Measurements from ENCODE around the gene MYO1B.
A peak's percentile ranks its signal among the peaks of the same experiment; 100 is the strongest.

MYO1B gene

GRCh38 chr2:191302459-191303139 lies 57.4 kb downstream of the MYO1B start:
- no peak for DNase-seq (ENCODE audit: low read depth, low spot score)
- peak; percentile 44 for TF ChIP-seq CTCF (IDR thresholded peaks at IDR 0.05; ENCODE audit: low read depth, low read length)
- H3K4me3 ChIP-seq (ENCODE audit: low read depth, low read length): no peak overlapping the region
- in situ Hi-C loops (cut with HindIII; ENCODE audit: low sequenced_read_pairs): no loop called here

- no peak for TF ChIP-seq CTCF (IDR thresholded peaks at IDR 0.05; ENCODE audit: low read depth, low read length)
- DNase-seq (ENCODE audit: low read depth, low spot score): peak; percentile 23
- no peak overlapping the region for H3K4me3 ChIP-seq (ENCODE audit: low read depth, low read length)
- in situ Hi-C loops (cut with HindIII; ENCODE audit: low sequenced_read_pairs): no loop called here
Observed at GRCh38 chr2:191303140-191304005, 58.2 kb downstream of the MYO1B start.

- peak; percentile 78 for DNase-seq (ENCODE audit: low read depth, low spot score)
- H3K4me3 ChIP-seq (ENCODE audit: low read depth, low read length): no peak overlapping the region
- no peak for TF ChIP-seq CTCF (IDR thresholded peaks at IDR 0.05; ENCODE audit: low read depth, low read length)
- in situ Hi-C loops (cut with HindIII; ENCODE audit: low sequenced_read_pairs): no loop called here
Observed at GRCh38 chr2:191304939-191305875, 60.0 kb downstream of the MYO1B start.

DNA sequence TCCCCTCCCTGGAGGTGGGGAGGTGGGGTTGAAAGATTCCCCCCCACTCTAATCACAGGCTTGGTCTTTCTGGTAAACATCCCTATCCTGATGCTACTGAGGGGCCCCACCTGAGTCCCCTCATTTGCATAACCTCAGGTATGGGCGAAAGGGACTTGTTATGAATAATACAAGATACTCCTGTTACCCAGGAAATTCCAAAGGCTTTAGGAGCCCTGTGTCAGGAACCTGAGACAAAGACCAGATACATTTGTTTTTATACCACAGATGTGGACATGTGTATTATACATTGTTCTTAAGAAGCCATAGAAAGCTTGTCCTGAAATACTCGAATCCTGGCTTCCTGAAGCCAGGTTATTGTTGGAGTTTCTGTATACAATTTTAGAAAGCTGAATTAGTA lies 62.8 kb downstream of the MYO1B start:
- H3K4me3 ChIP-seq (ENCODE audit: low read depth, low read length): no peak overlapping the region
- DNase-seq (ENCODE audit: low read depth, low spot score): no peak
- no peak for TF ChIP-seq CTCF (IDR thresholded peaks at IDR 0.05; ENCODE audit: low read depth, low read length)
- in situ Hi-C loops (cut with HindIII; ENCODE audit: low sequenced_read_pairs): no loop called here

- in situ Hi-C loops (cut with HindIII; ENCODE audit: low sequenced_read_pairs): no loop called here
- H3K4me3 ChIP-seq (ENCODE audit: low read depth, low read length): no peak overlapping the region
- no peak for TF ChIP-seq CTCF (IDR thresholded peaks at IDR 0.05; ENCODE audit: low read depth, low read length)
- no peak for DNase-seq (ENCODE audit: low read depth, low spot score)
Observed at GRCh38 chr2:191311156-191311555, 66.0 kb downstream of the MYO1B start.

DNA sequence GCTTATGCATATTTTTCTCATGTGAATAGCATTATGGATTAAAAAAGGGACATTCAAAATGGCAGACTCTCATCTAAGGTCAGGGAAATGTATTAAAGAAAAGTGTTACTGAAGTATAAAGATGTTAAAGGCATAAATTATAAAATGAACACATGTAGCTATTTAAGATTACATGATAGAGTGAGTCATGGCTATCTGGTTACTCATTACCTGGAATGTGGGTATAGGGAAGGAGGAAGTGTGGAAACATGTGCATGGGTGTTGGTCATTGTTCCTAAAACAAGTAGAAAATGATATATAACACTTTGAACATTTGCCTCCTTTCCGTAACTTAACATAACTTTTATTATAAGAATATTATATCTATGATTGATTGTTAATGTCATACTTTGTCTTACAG lies 66.4 kb downstream of the MYO1B start:
- no peak overlapping the region for H3K4me3 ChIP-seq (ENCODE audit: low read depth, low read length)
- peak; percentile 66 for DNase-seq (ENCODE audit: low read depth, low spot score)
- in situ Hi-C loops (cut with HindIII; ENCODE audit: low sequenced_read_pairs): no loop called here
- no peak for TF ChIP-seq CTCF (IDR thresholded peaks at IDR 0.05; ENCODE audit: low read depth, low read length)

Measured in astrocyte of the spinal cord (primary cell).